HG02623 (cell line): Measurements from ENCODE around the gene FMO2.
"Not testable (repeated sequence)": the region's sequence is repeated elsewhere in the genome, so short reads cannot be mapped to it uniquely, and the experiment has no call there.

Experiments used
- ATAC-seq: cut with Tn5 transposase; IDR thresholded peaks from one replicate; pipeline ENCODE4 v1.9.1; 2021; ENCODE audit warnings: moderate library complexity; ENCODE audit not compliant: unreplicated experiment

The FMO2 gene

DNA sequence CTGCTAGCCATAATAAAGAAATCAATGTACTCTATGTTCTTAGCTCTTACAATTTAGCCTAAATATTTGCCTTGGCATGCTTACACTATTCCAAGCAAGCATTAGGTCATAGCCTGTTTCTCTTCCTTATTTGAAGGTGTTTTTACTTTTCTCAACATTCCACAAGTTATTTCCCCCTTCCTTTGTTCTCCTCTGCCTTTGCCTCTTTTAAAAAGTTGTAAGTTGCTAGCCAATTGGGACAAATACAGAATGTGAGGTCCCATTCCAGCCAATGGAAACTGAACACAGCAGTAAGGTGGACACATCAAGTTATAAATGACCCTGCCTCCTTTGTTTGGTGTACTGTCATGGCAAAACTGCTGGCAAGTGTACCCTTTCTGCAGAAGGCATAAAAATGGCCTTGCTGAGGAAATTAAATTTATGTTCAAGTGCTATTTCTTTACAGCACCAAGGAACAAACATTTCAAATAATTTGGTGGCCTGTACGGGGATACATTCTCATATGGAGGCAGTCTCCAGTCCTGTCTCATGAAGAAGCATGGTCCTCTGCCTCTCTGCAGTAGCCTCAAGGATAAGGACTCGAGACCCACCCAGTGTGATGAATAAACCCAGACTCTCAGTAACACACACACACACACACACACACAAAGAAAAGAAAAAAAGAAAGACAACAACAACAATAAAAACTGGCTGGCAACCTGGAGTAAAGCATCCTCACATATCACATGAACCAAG, 34.4 kb downstream of the FMO2 start:
- ATAC-seq, result no peak

DNA sequence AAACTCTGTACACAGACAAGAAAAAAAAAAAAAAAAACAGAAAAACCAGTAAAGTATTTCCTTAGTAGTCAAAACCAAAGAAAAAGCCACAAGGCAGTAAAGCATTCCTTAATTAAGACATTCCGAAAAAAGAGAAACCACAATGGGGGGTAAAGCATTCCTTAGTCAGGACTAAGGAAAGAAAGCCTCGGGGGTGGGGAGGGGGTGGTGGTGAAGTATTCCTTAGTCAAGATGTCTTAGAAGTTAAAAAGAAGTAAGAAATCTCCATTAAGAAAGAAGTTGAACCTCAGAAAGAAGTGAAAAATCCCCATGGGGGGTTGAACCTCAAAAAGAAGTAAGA, 35.0 kb downstream of the FMO2 start:
- no peak for ATAC-seq

DNA sequence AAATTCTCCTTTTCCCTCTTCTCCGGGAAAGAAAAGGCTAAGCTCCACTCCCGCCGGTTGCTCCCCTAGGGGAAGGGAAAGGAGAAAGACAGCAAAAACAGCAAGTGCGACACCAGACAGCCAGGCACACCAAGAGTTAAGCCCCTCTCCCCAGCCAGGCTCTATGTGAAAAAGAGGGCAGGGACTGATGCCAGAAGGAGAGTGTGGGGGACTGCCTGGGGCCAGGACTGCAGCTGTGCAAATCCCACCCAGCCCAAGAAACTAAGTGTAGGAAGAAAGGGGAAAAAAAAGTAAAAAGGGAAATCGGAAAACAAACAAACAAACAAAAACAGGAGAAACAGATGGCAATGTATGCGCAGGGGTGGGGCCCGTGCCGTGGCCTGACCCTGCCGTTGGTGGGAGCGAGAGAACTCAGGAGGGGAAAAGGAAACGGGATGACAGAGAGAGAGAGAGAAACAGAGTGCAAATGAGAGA, 35.5 kb downstream of the FMO2 start:
- ATAC-seq, result no peak

DNA sequence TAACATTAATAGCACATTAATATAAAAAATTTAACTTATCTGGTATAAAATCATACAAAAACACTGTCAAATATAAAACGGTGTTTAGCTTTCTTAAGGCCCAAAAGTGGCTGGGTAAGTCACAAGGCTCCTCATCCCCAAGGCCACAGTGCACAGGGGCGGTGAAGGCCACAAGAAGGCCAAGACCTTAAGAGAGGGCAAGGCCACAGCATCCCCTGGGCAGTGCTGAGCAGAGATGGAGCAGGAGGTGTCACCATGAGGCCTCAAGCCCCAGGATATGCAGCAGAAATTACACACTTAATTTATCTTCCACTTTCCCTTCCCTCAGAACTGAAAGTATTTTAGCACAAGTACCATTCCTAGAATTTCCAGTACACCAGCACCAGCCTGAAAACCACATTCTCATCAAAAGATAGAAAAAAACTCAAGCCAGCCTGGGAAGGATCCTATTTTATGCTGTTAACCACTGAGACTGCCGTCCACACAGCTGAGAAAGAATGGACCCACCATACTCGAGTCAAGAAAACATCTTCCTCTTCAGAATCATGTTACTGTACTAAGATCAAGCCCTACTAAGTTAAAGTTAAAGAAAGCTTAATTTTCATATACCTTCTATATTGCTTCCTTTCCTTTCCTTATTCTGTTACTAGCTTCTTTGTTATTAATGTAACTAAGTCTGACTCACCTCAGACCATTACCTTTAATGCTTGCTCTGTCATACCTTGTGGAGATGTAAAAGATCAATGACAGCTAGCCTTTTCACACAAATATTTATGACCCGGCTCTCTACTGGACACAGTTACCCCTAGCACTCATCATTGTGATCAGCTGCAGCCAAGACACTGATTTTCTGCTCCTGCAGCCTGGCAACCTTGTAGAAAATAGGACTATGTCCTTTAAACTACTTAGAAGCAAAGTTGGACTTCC, 36.8 kb downstream of the FMO2 start:
- no peak for ATAC-seq

DNA sequence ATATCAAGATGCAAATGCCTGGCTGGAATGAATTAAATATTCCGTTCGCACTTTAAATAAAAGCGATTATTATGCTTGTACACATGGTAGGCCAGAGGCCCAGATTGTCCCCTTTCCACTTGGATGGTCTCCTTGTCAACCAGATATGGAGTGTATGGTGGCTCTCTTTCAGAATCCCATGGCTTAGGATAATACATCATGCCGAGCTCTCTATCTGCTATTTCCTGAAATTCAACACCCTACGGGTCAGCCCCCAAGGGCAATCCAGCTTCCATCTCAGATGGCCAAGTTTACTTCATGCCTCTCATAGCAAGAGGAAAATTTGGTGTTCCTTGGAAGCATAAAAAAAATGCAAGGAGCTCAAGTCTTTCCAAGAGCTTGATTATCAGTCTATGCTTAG, 37.8 kb downstream of the FMO2 start:
- ATAC-seq, result no peak

DNA sequence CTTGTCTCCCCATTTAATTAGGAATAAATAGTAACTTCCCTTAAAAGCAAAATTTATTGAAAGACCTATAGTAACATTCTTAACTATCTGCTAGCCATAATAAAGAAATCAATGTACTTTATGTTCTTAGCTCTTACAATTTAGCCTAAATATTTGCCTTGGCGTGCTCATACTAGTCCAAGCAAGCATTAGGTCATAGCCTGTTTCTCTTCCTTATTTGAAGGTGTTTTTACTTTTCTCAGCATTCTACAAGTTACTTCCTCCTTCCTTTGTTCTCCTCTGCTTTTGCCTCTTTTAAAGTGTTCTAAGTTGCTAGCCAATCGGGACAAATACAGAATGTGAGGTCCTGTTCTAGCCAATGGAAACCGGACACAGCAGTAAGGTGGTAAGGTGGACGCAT, 39.2 kb downstream of the FMO2 start:
- ATAC-seq, result not testable (repeated sequence)

DNA sequence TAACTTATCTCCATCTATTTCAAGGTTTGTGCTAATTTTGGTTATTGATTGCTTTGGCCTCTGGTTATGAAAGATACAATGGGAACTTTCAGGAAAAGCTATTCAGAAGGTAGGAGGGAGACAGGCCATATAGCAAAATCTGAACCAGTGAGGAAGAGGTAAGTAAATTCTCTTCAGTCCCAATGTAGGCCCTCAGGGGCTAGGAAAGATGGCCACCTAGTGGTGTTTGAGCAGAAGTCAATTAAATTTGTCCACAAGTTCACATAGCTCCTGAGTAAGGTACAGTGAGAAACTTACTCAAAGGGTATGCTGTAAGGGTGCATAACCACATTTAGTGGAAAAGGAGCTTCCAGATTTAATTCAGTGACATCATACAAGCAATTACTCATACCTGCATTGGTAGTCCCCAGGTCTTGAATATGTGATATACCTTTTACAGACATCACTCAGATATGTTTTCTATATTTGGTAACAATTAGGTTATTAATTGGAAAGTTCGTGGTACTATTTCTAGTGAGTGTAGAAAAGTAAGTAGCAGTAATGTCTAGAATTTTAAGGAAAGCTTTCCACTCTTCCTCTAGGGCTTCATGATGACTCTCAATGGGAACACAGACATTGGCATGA, 41.8 kb downstream of the FMO2 start:
- peak; percentile 94 for ATAC-seq

DNA sequence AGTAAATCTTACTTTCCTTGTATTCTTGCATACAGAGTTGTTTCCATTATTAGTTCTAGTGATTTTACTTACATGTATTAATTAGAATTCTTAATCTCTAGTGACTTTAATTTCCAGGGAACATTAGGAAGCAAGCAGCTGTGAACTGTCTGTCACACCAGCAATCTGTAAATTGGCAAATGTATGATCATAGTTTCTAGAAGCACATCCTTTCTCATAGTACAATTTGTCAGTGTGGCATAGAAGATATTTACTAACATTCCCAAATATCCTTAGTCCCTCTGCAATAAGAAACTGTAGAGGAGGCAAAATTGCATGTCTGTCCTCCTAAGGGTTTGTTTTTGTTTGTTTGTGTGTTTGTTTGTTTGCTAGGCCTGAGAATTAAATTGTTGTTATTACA, 46.2 kb downstream of the FMO2 start:
- ATAC-seq, result no peak

DNA sequence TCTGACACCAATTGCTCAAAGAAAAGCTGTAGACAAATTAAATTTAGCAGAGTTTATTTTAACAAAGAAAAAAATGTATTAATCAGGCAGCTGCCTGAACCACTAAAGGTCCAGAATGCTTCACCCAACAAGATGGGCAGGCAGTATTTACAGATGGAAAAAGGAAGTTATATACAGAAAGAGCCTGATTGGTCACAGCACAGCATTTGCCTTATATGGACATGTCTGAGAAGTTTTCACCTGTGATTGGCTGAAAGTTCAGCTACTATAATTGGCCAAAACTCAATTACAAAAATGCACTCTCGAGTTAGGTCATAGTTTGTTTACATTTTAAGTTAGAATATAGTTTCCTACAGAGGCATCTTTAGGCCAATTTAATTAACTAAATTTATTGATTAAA, 48.1 kb downstream of the FMO2 start:
- ATAC-seq, result no peak

DNA sequence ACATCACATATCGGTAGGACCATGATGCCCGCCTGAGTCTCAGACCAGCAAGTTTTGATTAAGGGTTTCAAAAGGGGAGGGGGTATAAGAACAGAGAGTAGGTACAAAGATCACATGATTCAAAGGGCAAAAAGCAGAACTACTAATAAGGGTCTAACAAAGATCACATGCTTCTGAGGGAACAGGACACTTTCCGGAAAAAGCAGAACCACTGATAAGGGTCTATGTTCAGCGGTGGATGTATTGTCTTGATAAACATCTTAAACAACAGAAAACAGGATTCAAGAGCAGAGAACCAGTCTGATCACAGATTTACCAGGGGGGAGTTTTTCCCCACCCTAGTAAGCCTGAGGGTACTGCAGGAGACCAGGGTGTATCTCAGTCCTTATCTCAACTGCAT, 51.1 kb downstream of the FMO2 start:
- ATAC-seq, result not testable (repeated sequence)

DNA sequence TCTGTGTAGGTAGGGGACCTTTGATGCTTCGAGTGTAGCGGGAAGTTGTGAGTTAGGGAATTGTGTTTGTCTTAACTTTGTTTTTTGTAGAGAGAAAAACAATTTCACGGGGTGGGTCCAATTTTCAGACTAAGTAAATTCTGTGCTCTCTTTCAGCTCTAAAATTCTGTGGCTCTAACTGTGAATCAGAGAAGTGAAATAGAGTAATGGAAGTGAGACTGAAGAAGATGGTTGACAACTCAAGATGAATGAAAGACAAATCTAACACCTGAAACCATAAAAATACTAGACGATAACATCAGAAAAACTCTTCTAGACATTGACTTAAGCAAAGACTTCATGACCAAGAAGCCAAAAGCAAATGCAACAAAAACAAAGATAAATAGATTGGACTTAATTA, 58.8 kb downstream of the FMO2 start:
- ATAC-seq, result no peak

DNA sequence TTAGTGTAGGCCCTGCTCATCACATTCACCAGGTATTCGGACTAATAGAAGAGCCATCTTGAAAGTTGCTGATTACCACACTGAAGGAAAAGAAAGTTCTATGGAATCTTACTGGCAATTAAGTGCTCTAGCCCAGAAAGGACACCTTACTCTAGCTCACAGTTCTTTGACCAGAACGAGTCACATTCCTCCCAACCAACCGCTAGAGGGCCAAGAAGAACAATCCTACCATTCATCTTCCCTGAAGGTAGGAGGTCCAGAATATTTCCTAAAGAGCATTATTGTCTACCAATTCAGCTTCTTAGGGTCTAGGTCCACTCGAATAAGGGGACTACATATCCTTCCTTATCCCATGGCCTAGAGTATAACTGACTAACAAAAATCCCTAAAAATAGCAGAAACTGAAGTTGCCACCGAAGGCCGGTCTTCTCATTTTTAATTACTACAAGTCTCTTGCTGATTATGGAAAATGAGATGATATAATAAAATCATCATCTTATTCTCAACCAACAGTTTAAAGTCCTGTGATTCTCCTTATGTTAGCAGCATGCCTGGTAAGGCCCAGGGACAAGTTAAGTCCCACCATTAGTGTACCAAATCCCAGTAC, 60.5 kb downstream of the FMO2 start:
- peak; percentile 85 for ATAC-seq

DNA sequence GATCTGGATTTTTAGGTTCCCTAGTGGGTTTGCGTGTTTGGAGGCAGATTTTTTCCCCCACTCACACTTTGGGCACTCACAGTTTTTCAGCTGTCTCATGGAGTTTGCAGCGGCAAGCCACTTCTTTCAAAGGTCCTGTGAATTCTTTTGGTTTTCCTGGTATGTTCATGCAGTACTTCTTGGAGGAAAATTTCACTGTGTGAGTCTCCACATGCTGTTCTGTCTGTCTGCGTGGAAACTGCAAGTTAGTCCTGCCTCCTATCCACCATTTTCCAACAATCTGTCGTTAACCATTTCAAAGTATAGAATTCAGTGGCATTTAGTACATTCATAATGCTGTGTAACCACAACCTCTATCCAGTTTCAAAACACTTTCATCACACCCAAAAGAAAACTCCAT, 62.4 kb downstream of the FMO2 start:
- no peak for ATAC-seq

DNA sequence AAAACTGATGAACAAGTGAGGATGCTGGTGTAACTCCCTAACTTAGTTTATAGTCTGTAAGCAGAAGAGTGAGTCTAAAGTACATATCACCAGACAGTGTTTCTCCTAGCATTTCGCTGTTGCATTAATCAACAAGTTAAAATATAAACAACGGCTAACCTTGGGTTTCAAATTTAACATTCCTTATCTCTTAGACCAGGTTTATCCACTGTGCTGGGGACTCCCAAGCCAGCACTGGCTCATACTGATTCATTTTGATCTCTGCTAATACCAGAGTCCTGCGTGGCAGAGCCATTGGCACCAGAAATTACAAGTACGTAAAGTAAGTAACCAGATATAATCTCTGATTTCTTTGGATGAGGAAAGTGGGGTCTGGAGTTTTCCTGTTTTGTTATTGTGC, 63.2 kb downstream of the FMO2 start, which contains the start of gene FMO1:
Gene FMO1 (plus strand): TSS at position 193 of the 400 bp plus-strand sequence. CDS start 9,594 bp downstream, outside the sequence.
- ATAC-seq, result no peak

DNA sequence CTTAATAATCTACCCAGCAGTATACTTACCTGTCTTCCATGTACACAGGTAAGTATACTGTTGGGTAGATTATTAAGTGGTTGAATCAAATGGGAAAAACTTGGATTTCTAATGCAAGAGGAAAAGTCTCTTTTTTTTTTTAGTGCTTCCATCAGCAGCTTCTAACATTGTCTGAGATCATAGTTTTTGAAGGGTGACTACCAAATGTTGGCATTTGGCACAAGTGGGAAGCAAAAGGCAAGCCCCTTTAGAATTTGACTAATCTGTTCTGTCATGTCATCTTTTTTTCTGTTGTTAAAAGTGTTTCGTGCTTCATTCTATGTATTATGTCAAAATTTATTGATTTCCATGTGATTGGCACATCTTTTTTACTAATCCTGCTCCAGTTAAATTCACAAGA, 63.7 kb downstream of the FMO2 start:
- no peak for ATAC-seq

DNA sequence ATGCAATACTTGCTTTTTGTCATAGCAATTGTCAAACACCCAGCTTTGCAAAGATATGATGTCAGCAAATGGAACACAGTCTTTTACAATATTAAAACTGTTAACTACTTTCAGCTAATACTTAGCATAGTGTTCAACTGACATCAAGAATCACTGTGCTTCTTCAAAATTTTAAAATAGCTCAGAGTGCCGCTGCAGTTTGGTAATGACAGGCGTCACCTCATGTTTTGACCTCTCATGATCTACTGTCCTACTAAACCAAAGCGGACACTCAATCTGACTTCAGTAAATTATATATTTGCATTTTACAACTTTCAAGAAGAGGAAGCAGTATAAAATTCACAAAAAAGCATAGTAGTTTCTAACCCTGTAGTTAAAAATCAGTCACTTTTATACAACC, 65.2 kb downstream of the FMO2 start:
- no peak for ATAC-seq

DNA sequence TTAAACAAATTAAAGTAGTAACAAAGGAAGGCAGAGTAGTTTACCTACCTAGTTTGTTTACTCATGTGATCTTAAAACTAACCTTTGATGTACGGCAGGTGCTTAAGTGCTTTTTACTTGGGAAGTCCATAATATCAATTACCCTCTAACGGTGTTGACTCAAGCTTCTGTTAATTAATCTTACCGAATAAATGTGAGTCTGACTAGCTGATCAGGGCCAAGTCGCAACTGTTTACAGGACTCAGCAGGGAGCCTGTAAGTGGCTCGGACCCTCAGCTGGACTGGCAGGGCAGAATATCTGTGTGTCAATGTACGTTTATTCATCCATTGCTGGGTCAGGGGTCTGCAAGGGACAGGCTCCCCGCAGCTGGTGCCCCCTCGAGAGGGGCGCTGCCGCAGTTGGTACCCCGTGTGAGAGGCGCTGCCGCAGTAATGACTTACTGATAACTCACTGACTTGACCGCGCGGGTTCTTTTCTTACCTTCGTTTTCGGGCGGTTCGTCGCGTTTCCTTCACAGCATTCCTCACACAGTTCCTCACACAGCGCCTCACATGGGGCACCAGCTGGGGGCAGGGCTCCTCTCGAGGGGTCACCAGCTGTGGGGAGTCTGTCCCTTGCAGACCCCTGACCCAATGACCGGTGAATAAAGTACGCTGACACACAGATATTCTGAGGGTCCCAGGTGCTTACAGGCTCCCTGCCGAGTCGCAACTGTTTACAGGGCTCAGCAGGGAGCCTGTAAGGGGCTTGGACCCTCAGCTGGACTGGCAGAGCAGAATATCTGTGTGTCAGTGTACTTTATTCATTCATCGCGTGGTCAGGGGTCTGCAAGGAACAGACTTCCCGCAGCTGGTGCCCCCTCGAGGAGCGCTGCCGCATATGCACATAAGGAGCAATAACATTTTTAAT, 66.2 kb downstream of the FMO2 start:
- peak; percentile 47 for ATAC-seq

DNA sequence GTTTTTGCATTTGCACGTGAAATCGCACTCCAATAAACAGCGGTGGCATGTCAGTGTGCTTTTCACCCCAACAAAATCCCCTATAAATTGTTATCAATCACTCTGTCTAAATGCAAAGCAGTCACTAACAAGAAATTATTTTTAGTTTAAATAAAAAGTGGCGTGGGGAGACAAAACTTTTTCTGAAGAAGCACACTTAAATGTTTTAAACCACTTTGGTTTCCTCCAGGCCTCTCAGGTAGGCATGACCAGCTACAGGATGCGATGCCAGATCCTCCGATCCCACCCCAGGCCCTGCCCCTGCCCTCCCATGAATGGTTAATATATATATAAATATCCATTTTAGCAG, 66.8 kb downstream of the FMO2 start:
- no peak for ATAC-seq

DNA sequence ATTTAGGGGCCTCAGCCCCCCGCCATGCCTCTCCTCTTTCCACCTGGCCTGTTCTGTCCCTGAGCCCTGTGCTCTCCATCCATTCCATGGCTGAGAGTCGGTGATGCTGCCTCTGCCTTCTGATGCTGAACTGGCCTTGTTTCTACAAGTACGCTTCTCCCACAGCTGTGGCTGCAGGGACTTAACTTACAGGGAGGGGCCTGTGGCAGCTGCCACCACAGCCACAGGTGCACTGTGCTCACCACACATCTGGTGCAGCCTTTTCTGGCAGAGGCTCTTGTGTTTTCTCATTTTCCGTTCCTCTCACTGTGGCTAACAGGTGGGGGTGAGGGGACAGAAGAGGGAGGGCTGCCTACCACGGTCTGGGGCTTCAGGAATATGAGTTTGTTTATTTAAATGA, 67.4 kb downstream of the FMO2 start:
- ATAC-seq, result peak; percentile 92

DNA sequence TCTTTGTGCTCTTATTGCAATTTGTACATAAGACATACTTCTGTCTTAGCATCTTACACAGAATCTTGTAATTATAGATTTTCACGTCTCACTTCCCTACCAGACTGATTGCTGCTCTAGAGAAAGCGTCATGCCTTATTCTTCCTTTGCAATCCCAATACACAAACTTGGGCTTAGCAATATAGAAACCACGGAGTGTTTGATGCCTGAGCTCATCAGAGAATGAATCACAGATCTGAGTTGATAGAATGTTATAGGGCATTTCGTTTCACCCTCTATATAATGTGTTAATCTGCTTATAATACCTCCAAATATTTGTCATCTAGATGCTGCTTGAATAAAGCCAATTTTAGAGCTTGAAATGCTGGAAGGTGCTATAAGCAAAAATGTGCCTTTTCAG, 69.8 kb downstream of the FMO2 start:
- ATAC-seq, result no peak
